ENCODE measurements around the gene ADISSP.

ADISSP gene

GRCh38 chr20:3760655-3761348 is 6.8 kb downstream of the ADISSP start:
- DNase-seq (ENCODE audit: low read depth), result no peak
- no peak for TF ChIP-seq CTCF (conservative IDR thresholded peaks at IDR 0.05; ENCODE audit: control insufficient read depth, insufficient read depth, low read depth, low read length)
- no peak overlapping the region for H3K4me3 ChIP-seq (ENCODE audit: control insufficient read depth, low read depth, low read length)

GRCh38 chr20:3759884-3760283 is 7.7 kb downstream of the ADISSP start:
- H3K4me3 ChIP-seq (ENCODE audit: control insufficient read depth, low read depth, low read length), result no peak overlapping the region
- no peak for DNase-seq (ENCODE audit: low read depth)
- TF ChIP-seq CTCF (conservative IDR thresholded peaks at IDR 0.05; ENCODE audit: control insufficient read depth, insufficient read depth, low read depth, low read length), result no peak

- no peak for TF ChIP-seq CTCF (conservative IDR thresholded peaks at IDR 0.05; ENCODE audit: control insufficient read depth, insufficient read depth, low read depth, low read length)
- no peak for DNase-seq (ENCODE audit: low read depth)
- H3K4me3 ChIP-seq (ENCODE audit: control insufficient read depth, low read depth, low read length), result no peak overlapping the region
These were observed 8.2 kb downstream of the ADISSP start for GRCh38 chr20:3759316-3759823.

GRCh38 chr20:3758566-3758965 is 9.0 kb downstream of the ADISSP start:
- no peak overlapping the region for H3K4me3 ChIP-seq (ENCODE audit: control insufficient read depth, low read depth, low read length)
- no peak for TF ChIP-seq CTCF (conservative IDR thresholded peaks at IDR 0.05; ENCODE audit: control insufficient read depth, insufficient read depth, low read depth, low read length)
- no peak for DNase-seq (ENCODE audit: low read depth)

GRCh38 chr20:3757268-3757667 is 10.3 kb downstream of the ADISSP start:
- DNase-seq (ENCODE audit: low read depth), result no peak
- no peak for TF ChIP-seq CTCF (conservative IDR thresholded peaks at IDR 0.05; ENCODE audit: control insufficient read depth, insufficient read depth, low read depth, low read length)
- H3K4me3 ChIP-seq (ENCODE audit: control insufficient read depth, low read depth, low read length), result no peak overlapping the region

- no peak for DNase-seq (ENCODE audit: low read depth)
- no peak overlapping the region for H3K4me3 ChIP-seq (ENCODE audit: control insufficient read depth, low read depth, low read length)
- TF ChIP-seq CTCF (conservative IDR thresholded peaks at IDR 0.05; ENCODE audit: control insufficient read depth, insufficient read depth, low read depth, low read length), result no peak
These were observed 11.6 kb downstream of the ADISSP start for GRCh38 chr20:3755814-3756480.
